IPS-18a (cell line): ENCODE measurements around the gene ZNF57.

Experiments
- H3K27ac ChIP-seq: one replicate; pipeline ENCODE4 v1.5.1; 2013; ENCODE audit warnings: low read length
- H3K27me3 ChIP-seq: one replicate; pipeline ENCODE4 v1.6.1; 2013; ENCODE audit warnings: mild to moderate bottlenecking, low read length; ENCODE audit not compliant: control insufficient read depth, insufficient read depth
- H3K36me3 ChIP-seq: one replicate; pipeline ENCODE4 v1.6.1; 2013; ENCODE audit warnings: low read depth, low read length; ENCODE audit not compliant: control insufficient read depth
- H3K4me1 ChIP-seq: one replicate; pipeline ENCODE4 v1.6.1; 2013; ENCODE audit warnings: low read depth, low read length; ENCODE audit not compliant: control insufficient read depth
- H3K4me3 ChIP-seq: one replicate; pipeline ENCODE4 v1.5.1; 2013; ENCODE audit warnings: low read length
- H3K9ac ChIP-seq: one replicate; pipeline ENCODE4 v1.6.1; 2013; ENCODE audit warnings: mild to moderate bottlenecking, low read length, moderate library complexity
- H3K9me3 ChIP-seq: one replicate; pipeline ENCODE4 v1.6.1; 2013; ENCODE audit warnings: low read depth, low read length; ENCODE audit not compliant: control insufficient read depth

ZNF57 gene

DNA sequence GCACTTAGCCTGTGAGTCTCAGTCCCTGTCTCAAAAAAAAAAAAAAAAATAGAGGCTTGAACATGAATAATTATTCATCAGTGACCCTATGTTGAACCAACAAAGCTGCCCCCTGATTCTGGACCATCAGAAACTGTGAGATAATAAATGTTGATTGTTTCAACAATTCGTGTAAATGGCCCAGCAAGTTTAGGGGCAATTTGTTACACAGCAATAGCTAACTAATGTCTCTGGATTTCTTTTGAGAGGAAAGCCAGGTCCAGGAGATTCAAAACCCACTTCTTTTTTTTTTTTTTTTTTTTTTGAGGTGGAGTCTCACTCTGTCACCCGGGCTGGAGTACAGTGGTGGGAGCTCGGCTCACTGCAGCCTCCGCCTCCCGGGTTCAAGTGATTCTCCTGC is 64.1 kb downstream of the ZNF57 start:
- Histone ChIP-seq H3K4me1 (no peaks in the 10 kb centered on the region), H3K36me3 (no peaks in the 10 kb centered on the region), H3K27me3 (no peaks in the 10 kb centered on the region), H3K27ac (no peak overlapping the region), H3K9me3 (no peaks in the 10 kb centered on the region), H3K9ac (no peak overlapping the region), H3K4me3 (no peak overlapping the region)

DNA sequence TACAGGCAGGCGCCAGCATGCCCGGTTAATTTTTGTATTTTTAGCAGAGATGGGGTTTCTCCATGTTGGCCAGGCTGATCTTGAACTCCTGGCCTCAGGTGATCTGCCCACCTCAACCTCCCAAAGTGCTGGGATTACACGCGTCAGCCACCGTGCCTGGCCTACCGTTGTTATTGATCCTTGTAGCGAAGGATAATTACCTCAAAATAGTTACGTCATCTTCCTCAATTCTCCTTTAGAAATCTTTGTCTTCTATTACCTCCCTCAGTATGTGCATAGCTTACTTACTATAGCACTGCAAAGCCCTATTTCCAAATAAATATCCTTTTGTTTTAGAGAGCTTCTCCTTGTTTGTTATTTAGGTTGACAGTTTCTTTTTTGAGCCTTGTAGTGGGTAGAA is 67.2 kb downstream of the ZNF57 start:
- Histone ChIP-seq H3K4me3 (no peak overlapping the region), H3K9ac (no peak overlapping the region), H3K4me1 (peaks cover 3% of the 10 kb centered on the region), H3K27ac (no peak overlapping the region), H3K36me3 (no peaks in the 10 kb centered on the region), H3K27me3 (no peaks in the 10 kb centered on the region), H3K9me3 (no peaks in the 10 kb centered on the region)
